NCI-H146 treated with DMSO at 0.1 percent for 48 hours (cell line): ENCODE data around the gene PCSK5.
"Not testable (repeated sequence)": the region's sequence is repeated elsewhere in the genome, so short reads cannot be mapped to it uniquely, and the experiment has no call there.

Experiments
- DNase-seq: peaks from one replicate; lab custom pipeline; 2025; ENCODE audit not compliant: unreplicated experiment; lab: John Stamatoyannopoulos, UW

The PCSK5 gene

DNA sequence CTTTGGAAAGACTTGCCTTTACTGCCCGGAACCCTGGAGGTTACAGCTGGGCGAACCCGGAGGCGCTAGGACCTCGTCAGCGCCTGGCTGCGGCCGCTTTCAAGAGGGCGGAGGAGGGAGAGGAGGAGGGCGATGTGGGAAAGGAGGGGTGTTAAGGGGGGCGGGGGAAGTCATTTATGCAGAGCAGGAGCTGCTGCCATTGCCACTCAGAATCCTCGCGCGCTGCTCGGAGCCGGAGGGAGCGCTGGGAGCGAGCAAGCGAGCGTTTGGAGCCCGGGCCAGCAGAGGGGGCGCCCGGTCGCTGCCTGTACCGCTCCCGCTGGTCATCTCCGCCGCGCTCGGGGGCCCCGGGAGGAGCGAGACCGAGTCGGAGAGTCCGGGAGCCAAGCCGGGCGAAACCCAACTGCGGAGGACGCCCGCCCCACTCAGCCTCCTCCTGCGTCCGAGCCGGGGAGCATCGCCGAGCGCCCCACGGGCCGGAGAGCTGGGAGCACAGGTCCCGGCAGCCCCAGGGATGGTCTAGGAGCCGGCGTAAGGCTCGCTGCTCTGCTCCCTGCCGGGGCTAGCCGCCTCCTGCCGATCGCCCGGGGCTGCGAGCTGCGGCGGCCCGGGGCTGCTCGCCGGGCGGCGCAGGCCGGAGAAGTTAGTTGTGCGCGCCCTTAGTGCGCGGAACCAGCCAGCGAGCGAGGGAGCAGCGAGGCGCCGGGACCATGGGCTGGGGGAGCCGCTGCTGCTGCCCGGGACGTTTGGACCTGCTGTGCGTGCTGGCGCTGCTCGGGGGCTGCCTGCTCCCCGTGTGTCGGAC lies at the start of gene PCSK5:
PCSK5 (plus strand) TSS at position 202 of the 805 bp plus-strand sequence; CDS start at position 711, 509 bp downstream.
- DNase-seq: peak; percentile 66

DNA sequence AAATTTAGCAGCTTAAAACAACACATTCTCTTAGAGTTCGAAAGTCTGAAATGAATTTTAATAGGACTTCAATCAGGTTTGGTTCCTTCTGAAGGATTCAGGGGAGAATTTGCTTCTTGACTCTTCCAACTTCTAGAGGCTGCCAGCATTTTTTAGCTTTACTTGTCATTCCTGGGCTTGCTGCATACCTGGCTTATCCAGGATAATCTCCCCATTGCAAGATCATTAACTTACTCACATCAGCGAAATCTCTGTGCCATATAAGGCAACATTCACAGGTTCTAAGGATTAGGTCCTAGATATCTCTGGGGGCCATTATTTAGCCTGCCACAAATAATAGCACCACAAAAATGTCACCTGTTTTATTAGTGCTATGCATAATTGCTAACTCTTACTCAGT lies 46.2 kb upstream of the PCSK5 start:
- no peak for DNase-seq

DNA sequence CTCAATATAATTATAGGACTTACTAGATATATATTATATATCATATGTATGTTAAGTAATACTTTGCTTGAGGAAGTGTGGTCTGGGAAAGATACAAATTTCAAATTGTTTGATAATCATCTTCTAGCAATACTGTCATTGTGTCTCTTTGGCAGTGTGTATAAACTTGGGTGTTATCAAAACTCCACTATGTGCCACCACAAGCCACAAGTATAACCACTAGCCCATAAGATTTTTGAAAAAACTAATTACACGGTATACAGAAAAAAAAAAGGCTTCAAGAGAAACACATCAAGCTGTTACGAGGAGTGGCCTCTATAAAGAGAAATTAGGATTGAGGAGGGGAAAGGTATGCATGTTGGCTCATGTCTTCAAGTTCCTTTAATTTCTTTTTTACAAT lies 44.7 kb upstream of the PCSK5 start:
- no peak for DNase-seq

DNA sequence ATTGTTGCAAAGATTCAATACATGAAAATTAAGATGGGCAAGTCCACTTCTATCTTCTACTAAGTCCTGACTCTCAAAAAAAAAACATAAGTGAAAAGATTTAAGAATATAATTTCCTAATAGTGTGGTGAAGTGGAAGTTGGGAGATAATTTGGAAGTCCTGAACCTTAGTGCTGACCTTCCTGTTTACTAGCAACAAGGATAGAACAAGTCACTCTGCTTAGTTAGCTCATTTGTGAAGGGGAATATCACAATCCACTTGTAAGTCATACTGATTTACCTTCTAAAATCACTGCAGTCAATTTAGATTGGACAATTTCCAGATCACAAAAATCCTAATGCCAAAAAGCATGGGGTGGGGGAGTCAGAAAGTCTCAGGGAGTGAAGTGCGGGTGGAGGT lies 43.4 kb upstream of the PCSK5 start:
- DNase-seq: no peak

DNA sequence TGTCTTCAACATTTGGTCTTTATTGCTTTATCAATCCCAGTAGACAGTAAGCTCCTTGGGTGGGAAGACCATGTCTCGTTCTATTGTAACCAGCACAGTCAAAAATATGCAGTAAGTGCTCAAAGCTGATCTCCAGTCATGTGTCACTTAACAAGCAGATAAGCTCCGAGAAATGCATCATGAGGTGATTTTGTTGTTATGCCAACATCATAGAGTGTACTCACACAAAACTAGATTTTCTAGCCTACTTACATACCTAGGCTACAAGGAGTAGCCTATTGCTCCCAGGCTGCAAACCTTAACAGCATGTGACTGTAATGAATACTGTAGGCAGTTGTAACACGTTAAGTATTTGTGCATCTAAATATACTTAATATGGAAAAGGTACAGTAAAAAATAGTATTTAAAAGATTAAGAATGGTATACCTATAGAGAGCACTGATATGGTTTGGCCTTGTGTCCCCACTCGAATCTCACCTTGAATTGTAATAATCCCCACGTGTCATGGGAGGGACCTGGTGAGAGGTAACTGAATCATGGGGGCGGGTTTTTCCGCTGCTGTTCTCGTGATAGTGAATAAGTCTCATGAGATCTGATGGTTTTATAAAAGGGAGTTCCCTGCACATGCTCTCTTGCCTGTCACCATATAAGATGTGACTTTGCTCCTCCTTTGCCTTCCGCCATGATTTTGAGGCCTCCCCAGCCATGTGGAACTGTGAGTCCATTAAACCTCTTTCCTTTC lies 39.8 kb upstream of the PCSK5 start:
- DNase-seq: no peak

DNA sequence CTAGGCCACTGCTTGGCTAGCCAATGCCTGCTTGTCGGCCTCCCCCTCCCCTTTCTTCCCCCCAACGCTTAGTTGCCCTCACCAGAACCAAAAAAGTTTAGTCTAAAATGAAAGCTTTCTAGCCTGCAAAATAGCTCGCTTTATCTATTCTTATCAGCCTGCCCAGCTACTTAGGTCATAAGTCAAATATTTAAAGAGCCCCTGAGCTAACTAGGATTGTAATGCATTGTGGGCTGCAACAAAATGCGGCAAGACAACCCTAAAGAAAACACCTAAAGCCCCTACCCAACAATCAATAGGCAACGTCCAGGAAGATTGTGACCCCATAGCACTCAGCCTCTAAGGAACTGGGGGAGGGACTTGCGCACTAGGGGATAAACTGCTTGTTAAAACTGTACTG lies 38.6 kb upstream of the PCSK5 start:
- DNase-seq: no peak

DNA sequence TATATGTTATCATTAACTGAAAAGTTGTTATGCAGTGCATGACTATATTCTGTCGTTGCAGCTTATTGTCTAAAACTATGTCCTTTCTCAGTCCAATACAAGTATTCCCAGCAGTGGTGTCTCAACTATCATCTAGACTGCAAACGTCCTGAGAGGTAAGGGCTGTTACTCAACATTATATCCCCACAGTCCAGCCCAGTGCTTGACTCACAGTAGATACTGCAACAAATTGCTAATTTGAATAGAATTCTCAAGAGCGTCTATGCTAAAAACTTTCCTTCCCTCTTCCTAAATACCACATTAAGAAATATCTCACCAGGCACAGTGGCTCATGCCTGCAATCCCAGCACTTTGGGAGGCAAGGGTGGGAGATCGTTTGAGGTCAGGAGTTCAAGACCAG lies 37.7 kb upstream of the PCSK5 start:
- DNase-seq: no peak

DNA sequence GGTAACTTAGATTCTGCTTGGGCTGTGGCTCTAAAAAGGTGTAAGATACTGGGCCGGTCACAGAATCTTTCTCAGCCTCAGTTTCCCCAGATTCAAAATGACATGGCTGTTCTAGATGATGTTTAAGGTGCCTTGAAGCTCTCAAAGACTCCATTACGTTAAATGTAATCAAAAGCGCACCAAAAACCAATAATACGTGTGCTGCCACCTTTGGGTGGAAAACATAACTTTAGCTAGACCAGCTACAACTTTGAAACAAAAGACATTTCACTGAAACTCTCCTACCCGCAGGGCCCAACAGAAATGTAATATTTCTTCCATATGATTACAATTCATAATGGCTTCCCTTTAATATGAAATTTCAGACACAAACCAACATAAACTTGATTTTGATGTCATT lies 35.0 kb upstream of the PCSK5 start:
- DNase-seq: no peak

DNA sequence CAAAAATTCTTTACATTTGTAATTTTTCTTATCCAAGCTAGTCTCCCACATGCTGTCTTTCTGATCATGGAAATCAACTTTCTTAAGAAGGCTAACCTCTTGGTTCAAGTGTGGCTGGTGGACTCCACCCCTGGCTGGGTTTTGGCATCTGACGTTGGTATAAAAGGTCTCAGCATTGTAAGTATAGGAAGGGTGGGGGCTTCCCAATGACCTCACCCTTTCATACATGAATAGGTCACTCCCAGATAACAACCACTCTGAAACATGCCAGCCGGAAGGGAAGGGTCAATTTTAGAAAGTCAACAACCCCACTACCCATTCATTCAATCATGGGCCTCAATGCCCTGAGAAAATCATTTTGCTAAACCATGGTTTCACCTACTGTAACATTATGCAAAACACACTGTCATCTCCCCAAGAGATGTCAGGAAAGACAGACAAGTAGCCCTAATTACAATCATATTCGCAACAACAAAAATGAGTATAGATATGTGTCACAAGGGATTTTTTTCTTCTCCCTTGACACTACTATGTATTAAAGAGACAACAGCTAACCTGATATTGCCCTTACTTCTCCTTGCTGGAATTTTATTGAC lies 31.9 kb upstream of the PCSK5 start:
- DNase-seq: no peak

DNA sequence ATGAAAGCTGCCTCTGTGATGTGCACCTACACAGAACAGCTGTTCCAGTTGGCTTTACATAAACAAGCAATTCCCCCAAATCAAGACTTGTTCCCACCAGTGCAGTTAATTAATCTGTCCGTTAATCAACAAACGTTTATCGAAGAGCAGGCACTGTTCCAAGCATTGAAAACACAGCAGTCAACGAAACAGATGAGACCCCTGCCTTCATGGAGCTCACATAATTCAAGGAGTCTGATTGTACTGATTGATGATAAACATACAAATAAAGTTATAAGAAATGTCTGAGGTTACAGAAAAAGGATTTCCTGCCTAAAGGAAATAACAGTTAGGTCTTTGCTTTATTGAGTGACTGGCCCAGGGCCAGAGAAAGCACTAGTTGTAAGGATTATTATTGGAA lies 26.2 kb upstream of the PCSK5 start:
- no peak for DNase-seq

DNA sequence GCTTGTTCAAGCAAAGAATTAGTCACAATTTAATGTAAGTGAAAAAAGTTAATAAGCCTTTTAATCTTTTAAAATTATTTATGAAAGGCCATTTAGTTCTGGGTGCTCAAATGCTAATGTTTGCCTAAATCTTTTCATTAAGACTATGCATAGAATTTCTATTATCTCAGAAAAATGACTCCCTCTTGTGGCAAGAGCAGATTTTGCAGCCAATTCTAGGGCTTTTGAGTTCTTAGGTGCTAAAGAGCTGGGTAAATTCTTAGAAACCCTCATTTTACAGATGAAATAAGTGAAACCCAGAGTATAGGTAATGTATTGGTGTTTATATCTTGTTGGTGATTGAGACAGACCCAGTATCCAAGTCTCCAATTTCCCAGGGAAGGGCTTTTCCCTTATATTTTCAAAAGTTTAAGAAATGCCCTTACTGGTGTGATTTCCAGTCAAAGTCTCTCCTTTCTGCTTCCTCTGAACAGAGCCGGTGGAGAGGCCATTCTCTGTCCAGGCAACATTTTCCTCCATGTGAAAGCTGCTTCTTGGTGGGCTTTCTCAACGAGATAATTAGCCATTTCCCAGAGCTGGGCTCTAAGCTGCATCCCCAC lies 24.1 kb upstream of the PCSK5 start:
- DNase-seq: no peak

DNA sequence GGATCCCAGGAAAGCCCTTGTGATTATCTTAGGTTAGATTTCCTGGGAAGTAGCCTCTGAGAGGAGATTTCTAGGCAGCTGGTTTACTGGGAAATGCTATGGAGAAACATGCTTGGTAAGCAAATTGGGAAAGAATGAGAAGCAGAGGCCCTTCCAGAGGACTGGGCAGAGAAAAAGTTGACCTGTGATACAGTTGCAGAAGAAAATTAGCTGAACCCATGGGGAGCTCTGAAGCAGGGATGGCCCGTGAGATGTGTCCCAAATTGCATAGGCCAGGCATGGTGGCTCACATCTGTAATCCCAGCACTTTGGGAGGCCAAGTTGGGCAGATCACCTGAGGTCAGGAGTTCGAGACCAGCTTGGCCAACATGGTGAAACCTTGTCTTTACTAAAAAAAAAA lies 21.9 kb upstream of the PCSK5 start:
- not testable (repeated sequence) for DNase-seq

DNA sequence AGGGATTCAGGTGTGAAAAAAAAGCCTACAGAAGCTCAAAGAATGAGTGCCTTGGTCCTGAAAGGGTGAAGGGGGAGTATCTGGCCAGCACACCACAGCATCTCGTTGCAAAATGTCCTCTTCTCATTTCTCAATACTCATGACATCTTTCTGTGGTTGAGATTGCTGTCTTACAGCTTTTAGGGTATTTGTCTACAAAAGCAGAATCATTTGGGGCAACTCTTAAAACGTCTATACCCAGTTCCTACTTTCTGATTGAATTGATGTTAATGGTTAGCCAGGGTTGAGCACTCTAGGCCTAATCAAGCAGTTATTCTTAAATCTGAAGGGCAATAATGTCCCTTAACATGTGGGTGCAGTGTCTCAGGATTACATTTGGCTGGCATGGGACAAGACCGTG lies 21.2 kb upstream of the PCSK5 start:
- no peak for DNase-seq

DNA sequence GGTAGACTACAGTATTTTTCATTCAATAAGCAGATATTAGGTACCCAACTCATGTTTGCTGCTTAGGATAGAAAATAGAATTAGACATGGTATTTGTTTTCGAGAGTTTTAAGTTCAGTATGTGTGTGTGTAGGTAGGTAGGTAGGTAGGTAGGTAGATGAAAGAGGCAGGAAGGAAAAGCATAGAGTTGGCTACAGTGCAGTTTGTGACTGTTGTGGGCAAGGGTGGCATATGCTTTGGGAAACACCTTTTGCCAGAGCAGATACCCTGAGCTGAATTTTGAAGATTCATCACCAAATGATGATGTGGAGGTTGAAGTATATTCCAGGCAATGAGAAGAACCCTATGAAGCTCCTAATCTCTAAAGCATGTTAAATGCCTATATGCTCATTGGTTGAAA lies 20.0 kb upstream of the PCSK5 start:
- no peak for DNase-seq

DNA sequence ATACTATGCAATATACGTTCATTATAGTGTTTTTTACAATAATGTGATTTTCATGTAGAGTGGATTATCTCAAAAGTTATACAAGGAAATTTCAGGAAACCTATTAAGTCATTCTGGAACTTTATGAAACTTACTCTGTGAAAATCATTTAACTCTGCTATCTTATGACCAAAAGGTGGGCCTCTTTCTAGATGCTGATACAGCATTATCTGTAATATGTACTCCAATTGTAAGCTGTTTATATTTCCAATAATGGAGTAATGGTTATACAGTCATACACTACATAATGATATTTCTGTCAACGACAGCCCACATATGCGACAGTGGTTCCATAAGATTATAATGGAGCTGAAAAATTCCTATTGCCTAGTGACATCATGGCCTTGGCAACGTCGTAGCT lies 18.8 kb upstream of the PCSK5 start:
- DNase-seq: no peak

DNA sequence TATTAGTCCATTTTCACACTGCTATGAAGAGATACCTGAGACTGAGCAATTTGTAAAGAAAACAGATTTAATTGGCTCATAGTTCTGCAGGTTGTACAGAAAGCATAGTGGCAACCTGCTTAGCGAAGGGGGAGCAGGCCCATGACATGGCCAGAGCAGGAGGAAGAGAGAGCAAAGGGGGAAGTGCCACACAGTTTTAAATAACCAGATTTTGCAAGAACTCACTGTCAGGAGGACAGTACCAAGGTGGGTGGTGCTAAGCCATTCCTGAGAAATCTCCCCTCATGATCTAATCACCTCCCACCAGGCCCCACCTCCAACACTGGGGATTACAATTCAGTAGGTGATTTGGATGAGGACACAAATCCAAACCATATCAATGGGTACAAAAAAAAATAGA lies 16.8 kb upstream of the PCSK5 start:
- no peak for DNase-seq

DNA sequence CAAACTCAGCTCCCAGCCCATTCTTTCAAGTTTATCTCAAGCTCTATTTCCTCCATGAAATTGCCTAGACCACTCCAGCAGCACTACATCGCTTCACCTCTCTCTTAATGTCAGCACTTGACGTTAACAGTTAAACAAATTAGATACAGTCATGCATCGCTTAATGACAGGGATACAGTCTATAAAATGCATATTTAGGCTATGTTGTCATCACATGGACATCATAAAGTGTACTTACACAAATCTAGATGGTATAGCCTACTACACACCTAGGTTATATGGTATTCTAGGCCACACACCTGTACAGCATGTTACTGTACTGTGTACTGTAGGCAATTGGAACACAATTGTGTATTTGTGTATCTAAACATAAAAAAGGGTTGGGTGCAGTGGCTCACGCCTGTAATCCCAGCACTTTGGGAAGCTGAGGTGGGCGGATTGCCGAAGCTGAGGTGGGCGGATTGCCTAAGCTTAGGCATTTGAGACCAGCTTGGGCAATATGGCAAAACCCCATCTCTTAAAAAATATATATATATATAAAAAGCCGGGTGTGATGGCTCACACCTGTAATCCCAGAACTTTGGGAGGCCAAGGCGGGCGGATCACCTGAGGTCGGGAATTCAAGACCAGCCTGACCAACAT lies 13.4 kb upstream of the PCSK5 start:
- no peak for DNase-seq

DNA sequence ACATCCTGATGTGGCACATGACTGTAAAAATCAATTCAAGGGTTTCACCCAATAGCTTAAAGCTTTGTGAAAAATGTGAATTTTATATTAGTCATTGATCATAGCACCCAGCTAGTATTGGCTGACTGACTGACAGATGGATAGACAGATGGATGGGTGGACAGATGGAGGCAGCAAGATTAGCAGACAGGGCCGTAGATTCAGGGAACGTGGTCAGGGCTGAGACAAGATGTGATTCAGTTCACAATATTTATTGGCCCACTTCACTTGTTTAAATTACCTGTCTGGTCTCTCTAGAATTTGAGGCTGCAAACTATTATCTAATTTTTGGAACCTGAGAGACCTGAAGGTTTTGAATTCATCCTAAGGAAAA lies 12.0 kb upstream of the PCSK5 start:
- DNase-seq: no peak

DNA sequence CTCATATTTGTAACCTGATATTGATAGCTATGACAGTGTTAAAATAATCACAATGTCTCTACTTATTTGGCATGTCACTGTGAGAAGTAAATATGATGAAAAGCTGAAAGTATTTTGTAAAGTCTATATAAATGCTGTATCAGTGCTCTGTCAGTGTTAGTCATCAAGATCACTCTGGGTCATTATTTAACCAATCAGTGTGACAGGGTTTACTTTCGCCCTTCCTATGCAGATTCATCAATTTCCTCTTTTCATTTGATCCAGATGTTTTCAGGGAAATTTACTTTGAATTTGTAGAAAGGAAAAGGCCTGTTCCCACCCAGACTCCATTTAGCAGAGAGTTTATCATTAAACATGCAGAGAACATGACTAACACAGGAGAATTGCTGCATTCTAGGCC lies 9.9 kb upstream of the PCSK5 start:
- no peak for DNase-seq

DNA sequence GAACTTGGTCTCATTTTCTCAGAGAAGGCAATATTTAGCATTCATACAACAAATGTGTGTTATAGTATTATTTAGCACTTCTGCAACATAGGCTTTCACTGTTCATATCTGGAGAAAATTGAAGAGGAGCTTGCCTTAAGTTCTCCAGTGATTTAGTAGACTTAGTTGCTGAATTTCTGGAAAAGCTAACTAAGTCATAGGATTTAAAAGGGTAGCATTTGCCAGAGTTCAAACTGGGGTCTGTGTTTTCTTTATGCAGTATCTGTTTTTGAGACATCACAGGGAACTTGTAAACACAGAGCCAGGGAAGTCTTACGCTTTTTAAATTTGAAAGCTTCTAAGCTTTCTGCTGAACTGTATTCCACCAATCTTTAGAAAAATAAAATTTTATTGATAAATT lies 8.7 kb upstream of the PCSK5 start:
- no peak for DNase-seq

DNA sequence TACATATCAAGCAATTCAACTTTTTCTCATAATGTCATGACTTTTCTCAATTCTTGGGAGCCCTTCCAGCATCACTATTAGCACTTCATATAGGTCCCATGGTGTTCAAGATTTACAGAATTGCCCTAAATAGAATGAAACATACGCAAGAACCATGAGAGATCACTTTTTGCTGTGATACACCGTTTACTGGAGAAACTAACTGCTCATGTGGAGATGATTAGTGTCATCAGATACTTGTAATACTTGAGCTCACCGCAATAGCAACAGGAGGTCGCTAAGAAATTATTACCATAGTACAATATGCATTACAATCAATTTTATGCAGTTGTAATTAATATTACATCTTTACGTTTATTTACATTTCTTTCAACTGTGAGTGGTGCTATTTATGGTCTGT lies 4.8 kb upstream of the PCSK5 start:
- no peak for DNase-seq
